HG02588 (cell line): ENCODE data around the gene TUBA4A.

Source experiments
- ATAC-seq: cut with Tn5 transposase; IDR thresholded peaks from one replicate; pipeline ENCODE4 v1.9.1; 2021; ENCODE audit warnings: mild to moderate bottlenecking, moderate library complexity; ENCODE audit not compliant: unreplicated experiment

TUBA4A gene

GRCh38 chr2:219253753-219254589, at the start of gene TUBA4A:
Gene TUBA4A, minus strand, starts transcription at chr2:219253918. Its CDS starts 60 bp downstream, at chr2:219253858.
- ATAC-seq = peak; percentile 41

GRCh38 chr2:219302412-219302968, 48.8 kb upstream of the TUBA4A start:
- ATAC-seq = no peak

- ATAC-seq = no peak
Observed at GRCh38 chr2:219300022-219300421, 46.3 kb upstream of the TUBA4A start.

GRCh38 chr2:219299372-219299760, 45.6 kb upstream of the TUBA4A start:
- ATAC-seq = no peak

- ATAC-seq = peak; percentile 41
Observed at GRCh38 chr2:219298759-219299371, 45.1 kb upstream of the TUBA4A start.

GRCh38 chr2:219297766-219298456, 44.2 kb upstream of the TUBA4A start:
- no peak for ATAC-seq

GRCh38 chr2:219296631-219297391, 43.1 kb upstream of the TUBA4A start:
- ATAC-seq = no peak

GRCh38 chr2:219296142-219296541, 42.4 kb upstream of the TUBA4A start:
- ATAC-seq = no peak

GRCh38 chr2:219294356-219295351, 40.9 kb upstream of the TUBA4A start:
- peak; percentile 86 for ATAC-seq

GRCh38 chr2:219293736-219294231, 40.1 kb upstream of the TUBA4A start:
- ATAC-seq = no peak

- no peak for ATAC-seq
Observed at GRCh38 chr2:219292616-219293015, 38.9 kb upstream of the TUBA4A start.

- no peak for ATAC-seq
Observed at GRCh38 chr2:219291910-219292490, 38.3 kb upstream of the TUBA4A start.

- no peak for ATAC-seq
Observed at GRCh38 chr2:219291394-219291793, 37.7 kb upstream of the TUBA4A start.

GRCh38 chr2:219290381-219291171, 36.9 kb upstream of the TUBA4A start:
- no peak for ATAC-seq

- ATAC-seq = no peak
Observed at GRCh38 chr2:219289537-219290361, 36.0 kb upstream of the TUBA4A start.

- ATAC-seq = no peak
Observed at GRCh38 chr2:219289195-219289536, 35.4 kb upstream of the TUBA4A start.

GRCh38 chr2:219287580-219288265, 34.0 kb upstream of the TUBA4A start:
- no peak for ATAC-seq
